Urothelium cell line (cell line): Measurements from ENCODE around the gene EDIL3.
A peak's percentile ranks its signal among the peaks of the same experiment; 100 is the strongest.

Experiments used
- DNase-seq: peaks from one replicate; pipeline ENCODE4 v3.0.0; 2011; ENCODE audit warnings: low spot score, mixed read lengths
- FAIRE-seq: peaks from 2 replicates; lab custom pipeline; 2011; peaks lifted over from hg19 to GRCh38; lab: Jason Lieb, UNC

Gene EDIL3

DNA sequence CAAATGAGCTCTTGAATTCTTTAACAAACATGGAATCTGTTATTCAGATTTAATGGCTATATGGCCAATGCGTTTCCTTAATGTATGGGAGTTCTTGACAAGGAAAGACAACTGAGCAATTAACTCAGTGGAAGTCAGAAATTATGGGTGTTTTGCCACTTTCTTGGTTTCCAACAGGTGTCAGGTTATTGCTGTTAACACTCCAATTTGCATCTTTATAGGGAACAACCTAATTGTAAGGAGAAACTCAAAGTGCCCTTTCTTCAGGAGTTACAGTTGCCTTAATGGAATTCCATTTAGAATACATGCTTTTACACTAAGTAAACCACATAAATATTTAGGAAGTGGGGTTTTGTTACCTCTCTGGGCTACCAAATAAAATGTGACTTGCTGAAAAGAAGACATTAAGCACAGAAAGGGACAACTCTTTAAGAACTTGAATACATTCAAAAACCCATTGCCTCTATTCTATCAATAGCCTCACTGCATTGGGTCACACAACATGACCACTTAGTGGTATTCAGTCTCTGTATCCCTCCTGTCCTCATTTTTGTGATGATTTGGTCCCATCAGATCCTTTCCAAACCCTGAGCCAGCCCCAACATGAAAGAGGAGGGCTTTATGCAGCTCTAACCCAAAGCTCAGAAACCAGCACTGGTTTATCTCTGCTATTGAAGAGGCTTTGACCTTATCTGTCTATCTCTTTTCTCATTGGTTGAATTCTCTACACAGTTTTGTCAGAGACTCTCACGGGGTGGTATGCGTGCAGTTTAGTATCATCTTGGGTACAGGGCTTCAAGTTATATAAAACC is 118.7 kb downstream of the EDIL3 start:
- no peak for FAIRE-seq
- DNase-seq, result no peak

DNA sequence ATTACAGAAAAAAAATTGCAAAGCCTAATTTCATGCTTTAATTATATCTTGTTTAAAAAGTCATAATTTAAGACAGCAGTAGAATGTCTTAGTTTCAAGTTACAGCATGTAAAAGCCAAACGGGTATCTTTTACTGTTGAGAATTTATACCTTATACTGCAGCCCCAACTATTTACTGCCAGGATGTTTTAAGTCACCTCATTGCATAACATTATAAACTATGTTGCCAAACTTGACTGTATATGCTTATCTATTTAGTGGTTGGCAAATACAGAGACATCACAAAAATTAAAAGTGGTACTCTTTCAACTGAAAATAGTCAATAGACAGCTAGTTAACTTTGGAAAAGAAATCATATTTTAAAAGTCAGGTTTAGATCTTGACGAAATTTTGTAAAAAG is 119.5 kb downstream of the EDIL3 start:
- no peak for FAIRE-seq
- no peak for DNase-seq

DNA sequence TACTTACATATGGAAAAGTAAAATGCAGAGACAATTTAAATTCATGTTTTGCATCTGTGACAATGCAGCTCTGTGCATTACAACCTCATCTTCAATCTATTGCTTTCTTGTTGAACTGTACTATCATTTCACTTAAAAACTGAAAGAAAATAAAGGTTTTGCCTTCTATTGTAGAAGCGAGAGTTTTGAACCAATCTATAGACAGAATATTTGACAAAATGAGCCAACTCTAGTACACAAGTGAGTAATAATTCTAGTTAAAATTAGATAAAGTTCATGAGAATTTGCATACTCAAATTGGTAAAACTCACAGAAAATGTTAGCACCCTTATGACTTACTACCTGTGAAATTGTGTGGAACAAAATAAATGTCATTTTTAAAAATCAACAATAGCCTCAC is 123.7 kb downstream of the EDIL3 start:
- no peak for FAIRE-seq
- no peak for DNase-seq

DNA sequence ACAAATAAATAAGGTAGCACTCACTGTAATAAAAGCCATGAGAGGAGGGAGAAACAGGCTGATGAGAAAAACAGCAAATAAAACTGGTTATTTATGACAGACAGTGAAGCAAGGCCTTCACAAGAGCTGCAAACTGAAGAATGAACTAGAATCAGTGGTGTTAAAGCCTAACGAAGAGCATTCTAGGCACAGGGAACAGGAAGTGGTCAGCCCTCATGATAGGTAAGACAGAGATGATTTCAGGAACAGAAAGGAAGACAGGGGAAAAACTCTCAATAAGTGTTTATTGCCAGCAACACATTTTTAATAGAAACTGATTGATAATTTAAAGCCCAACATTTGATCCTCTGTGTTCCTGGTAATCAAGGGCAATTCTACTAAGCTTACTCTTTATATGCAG is 124.5 kb downstream of the EDIL3 start:
- DNase-seq (no peak), FAIRE-seq (no peak)

DNA sequence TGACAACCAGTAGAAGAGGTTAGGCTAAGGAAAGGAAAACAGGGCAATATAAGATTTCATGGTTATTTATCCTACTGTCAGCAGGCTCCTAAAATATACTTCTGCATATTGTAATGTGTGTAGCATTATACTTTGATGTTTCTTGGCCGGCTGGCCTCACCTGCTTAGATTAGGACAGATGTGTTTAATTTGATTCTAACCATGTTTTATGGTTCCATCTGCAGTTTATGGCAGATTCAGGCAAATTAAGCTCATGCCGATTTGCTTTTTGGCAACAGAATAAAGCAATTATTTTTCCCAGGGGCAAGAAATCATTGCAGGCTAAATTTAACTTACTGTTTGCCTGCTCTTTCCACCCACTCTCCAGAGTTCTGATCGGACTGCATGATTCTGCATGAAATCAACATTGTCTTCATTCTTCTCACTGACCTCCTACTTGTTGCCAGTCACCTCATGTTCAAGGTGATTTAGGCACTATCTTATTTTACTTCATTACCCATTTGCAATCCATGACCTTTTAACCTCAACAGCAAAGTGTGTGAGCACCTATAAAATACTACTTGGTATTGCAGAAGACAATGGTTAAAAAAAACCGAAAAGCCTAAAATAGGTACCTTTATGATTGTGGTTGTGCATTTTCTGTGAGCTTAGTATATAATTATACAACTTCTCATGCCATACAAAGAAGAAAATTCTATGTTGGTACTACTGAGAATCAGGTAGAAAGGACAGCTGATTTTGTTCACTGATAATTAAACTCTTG is 125.2 kb downstream of the EDIL3 start:
- no peak for DNase-seq
- FAIRE-seq, result no peak

DNA sequence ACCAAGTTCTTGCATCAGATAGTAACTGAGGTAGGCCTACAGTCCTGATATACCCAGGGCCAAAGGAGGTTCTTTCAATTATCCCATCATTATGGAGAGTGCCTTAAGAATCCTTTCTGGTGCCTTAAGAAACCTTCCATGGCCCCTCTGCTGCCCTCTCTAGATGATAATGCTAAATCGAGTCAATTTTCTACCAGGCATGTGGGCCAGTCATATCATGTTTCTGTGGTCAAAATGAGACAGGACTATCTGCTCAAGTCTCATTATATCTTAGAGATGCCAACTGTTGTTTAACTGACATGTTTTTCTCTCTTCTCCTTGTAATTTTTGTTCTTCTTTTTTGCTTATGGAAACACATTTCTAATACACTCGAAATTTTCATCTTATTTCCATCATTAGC is 127.6 kb downstream of the EDIL3 start:
- DNase-seq, result no peak
- no peak for FAIRE-seq

DNA sequence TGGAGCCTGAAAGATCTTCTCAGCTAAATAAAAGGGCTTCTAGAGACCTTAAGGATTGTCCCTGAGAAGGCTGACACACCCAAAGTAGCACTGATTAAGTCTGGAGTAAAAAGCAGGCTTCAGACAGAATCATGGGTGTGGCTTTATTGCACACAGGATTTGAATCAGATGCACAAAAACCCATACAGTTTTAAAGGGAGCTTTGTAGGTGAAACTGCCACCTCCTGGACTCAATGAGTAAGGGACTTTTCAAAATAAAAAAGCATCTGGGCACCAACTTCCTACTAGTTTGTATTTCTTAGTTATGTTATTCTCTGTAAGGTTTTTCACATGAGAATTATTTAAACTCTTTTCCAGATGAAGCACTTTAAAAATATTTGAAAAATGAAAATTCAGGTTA is 129.4 kb downstream of the EDIL3 start:
- FAIRE-seq (no peak), DNase-seq (peak; percentile 21)

DNA sequence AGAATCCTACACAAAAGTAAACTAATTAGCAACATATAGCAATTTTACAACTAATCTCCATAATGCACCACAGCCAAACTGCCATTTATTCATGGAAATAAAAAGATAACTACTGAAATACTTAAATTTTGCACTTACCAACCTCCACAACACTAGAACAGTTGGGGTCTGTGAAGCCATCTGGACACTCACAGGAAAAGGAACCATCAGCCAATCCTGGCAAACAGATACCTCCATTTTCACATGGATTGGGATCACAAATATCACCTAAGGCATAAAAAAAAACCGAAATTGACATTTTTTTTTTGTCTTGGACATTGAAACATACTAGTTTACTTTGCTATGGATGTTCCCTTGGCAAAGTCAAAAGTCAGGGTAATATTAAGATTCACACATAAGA is 130.7 kb downstream of the EDIL3 start:
- FAIRE-seq (no peak), DNase-seq (no peak)

DNA sequence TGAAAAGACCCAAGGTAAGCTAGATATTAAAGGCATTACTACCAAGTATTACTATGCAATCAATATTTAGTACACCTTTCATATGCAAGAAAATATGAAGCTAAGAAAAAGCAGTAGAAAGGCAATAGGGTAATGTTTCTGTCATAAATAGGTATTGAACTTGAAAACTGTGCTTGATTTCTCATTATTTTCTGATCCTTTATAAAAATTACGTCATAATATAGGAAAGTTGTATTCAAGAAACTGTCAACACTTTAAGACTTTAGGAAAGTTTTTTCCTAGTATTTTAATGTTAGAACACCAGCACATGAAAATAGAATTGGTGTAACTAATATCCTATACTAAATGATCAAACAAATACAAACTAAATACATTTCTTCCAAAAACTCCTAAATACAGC is 133.2 kb downstream of the EDIL3 start:
- FAIRE-seq, result no peak
- DNase-seq, result no peak

DNA sequence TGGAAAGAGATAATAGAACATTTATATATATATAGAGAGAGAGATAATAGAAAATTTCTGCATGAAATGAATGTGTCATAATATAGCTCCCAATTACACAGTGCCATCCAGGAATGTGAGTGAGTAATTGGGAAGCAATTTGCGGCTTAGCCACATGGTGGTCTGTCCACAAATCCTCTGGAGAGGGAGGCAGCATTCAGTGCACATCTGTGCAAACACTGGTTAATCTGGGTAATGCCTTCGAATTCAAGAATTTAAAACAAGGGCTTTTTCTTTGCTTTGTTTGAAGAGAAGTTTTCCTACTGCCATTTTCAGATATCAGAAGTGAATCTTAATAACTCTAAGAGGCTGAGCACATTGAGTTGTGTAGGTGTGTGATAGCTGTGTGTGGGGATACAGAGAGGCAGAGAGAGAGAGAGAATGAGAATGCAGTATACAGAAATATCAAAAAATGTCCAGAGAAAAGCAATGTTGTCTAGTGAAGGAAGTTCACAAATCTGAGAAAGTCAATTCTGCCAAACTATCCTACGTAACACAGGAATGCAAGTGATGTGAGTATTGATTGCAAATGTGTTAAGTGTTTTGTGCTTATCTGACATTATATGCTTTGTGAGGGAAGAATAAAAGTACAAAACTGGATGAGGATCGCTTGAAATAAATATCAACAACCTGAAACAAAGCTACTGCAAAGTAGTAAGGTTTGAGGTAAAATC is 134.6 kb downstream of the EDIL3 start:
- peak; percentile 77 for FAIRE-seq
- peak; percentile 82 for DNase-seq

DNA sequence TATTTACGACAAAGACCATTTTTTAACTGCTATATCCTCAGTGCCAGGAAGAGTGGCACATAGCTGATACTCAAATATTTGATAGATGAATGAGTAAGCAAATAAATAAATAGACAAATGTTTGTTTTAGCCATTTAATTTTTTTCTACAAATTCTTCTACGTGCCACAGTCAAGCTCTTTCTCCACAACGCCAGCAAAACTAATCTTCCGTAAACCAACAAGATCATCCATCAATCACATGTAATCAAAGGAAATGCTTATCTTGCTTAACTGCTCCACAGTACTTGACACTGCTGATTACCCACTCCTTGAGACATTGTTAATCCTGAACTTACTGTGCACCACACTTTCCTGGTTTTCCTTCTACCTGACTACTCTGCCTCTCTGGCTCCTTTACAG is 136.7 kb downstream of the EDIL3 start:
- FAIRE-seq (no peak), DNase-seq (no peak)

DNA sequence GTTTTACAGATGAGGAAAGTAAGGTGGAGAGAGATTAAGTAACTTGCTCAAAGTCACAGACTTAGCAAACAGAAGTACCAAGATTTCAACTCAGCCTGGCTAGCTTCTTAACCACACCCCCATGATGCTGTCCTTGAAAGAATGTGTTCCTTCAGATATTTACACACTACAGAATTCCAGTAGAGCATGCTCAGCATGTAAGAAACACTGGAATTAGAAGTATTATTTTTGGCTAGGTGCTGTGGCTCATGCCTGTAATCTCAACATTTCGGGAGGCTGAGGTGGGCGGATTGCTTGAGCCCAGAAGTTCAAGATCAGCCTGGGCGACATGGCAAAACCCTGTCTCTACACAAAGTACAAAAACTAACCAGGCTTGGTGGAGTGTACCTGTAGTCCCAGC is 142.4 kb downstream of the EDIL3 start:
- no peak for DNase-seq
- no peak for FAIRE-seq

DNA sequence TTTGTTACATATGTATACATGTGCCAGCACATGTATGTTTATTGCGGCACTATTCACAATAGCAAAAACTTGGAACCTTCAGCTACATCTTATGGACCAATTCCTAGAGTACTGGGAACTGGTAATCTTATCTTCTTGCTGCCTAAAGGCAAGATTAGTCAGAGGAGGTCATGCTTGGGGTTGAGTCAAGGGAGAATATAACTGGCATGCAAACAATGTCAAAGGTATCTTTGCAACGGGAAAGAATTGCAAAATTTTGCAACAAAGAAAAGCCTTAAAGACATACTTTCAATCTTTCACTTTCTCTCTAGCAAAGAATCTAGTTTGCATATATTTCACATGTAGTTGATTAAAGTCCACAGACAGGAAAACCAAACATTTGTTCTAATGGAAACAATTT is 145.2 kb downstream of the EDIL3 start:
- FAIRE-seq (no peak), DNase-seq (no peak)

DNA sequence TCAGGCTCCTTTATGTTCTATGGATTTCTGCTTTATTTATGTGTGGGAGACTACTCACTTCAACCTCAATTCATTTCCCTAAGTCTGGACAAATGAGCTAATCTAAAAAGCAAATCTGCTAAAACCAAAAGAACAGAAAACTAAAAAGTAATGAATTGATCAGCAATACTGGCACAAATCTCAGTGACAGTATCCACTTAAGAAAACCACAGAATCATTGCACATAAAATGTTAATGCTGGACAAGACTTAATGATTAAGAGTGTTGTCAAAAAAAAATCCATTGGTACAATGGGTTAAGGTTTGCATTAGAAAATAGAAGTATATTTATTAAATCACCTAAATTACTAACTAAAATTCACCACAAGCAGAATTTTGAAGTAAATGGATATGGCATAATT is 147.6 kb downstream of the EDIL3 start:
- FAIRE-seq, result no peak
- no peak for DNase-seq

DNA sequence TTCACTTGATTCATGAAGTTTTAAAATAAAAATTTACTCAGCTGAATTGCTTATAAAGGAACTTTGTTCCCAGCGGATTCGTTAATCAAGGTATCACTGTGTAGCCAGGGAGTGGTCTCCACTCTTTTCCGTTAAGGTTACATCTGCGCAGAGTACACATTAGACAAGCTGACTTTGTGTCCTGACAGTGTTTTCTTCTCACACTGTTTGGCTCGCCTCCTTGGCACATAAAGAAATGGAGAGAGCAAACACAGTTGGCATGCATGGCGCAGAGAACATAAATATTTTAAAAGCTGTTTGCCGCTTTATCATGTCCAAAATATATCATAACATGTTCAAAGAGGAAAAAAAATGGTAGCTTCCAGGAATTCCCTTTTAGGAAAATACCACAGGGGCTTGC is 153.2 kb downstream of the EDIL3 start:
- no peak for DNase-seq
- no peak for FAIRE-seq

DNA sequence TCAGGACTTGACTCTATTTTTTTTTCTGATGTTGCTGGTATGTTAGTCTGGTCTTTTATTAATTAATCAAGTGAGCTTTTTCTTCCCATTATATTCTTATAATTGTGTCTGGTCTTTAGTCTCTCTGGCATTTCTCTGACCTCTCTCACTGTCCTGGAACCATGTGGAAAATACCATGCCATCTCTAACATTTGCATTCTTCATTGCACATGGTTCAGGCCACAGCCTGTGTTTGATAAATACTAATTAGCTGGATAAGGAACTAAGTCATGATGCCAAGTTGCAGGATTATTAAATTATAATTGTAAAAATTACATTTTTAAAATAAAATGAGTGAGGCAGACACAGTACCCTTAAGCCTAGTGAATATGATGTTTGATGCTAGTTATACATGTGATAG is 155.6 kb downstream of the EDIL3 start:
- DNase-seq, result no peak
- no peak for FAIRE-seq

DNA sequence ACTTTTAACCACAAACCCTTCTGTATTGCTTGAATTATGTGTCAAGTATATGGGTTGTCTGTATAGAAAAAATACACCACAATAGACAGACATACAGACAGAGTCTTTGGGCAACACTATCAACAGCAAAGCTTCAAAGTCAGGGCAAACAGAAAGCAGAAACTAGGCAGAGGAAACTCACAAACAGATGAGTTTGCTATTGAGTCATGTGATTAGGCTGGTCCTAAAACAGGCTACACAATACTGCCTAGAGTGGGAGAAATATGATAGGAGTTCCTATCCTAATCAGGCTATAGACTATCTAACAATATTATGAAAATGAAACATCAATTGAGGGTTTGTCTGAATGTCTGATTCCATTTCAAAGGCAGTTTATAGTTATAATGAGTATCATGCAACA is 156.4 kb downstream of the EDIL3 start:
- no peak for FAIRE-seq
- no peak for DNase-seq

DNA sequence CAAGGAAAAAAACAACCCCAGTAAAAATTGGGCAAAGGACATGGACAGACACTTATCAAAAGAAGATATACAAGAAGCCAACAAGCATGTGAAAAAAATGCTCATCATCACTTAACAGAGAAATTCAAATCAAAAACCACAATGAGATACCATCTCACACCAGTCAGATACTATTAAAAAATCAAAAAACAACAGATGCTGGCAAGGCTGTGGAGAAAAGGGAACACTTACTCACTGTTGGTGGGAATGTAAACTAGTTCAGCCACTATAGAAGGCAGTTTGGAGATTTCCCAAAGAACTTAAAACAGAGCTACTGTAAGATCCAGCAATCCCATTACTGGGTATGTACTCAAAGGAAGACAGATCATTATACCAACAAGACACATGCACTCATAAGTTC is 157.4 kb downstream of the EDIL3 start:
- FAIRE-seq, result no peak
- DNase-seq, result no peak

DNA sequence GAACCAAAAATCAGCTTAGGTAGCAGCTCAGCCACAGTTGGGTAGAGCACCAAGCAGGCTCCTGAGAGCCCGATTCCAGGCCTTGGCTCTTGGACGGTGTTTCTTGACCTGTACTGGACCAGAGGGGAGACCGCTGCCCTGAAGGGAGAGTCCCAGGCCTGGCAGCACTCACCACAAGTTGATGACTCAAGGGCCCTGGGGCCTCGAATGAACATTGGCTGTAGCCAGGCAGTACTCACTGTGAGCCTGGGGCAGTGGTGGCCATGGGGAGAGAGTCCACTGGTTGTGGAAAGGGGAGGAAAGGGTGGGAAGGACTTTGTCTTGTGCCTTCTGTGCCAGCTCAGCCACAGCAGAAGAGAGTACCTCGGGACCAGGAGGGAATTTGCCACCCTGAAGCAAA is 166.1 kb downstream of the EDIL3 start:
- no peak for DNase-seq
- no peak for FAIRE-seq

DNA sequence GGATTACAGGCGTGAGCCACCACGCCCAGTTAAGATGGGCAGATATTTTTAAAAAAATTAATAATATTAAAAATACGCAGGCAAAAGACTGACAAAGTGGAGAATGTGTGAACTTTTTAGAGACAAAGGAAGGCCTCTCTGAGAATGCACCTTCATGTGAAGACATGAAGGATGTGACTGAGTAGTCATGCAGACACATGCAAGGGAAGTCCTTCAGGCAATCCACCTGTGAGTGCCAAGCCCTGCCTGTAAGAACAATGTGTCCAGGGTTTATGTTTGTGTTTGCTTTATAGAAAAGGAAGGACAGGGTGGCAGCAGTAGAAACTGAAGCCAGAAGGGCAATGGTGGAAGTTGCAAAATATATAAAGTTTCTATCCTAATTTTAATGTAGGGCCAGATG is 169.2 kb downstream of the EDIL3 start:
- FAIRE-seq, result no peak
- DNase-seq, result no peak

DNA sequence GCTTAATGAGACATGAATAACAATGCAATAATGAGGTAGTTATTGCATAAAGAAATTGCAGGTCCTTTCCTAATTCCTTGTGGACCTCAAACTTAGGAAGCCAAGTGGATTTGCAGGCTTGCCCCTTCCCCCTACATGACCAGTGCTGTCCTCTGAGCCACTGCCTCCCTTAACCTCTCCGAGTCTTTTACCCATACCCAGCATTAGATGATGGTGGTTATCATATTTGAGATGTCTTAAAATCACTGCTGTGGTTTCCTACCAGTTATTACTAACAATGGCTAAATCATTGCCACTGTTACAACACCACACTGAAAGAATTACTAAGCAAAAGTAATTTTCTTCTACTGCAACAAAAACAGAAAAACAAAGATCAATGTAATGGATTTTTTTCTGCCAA is 170.8 kb downstream of the EDIL3 start:
- FAIRE-seq (no peak), DNase-seq (no peak)

DNA sequence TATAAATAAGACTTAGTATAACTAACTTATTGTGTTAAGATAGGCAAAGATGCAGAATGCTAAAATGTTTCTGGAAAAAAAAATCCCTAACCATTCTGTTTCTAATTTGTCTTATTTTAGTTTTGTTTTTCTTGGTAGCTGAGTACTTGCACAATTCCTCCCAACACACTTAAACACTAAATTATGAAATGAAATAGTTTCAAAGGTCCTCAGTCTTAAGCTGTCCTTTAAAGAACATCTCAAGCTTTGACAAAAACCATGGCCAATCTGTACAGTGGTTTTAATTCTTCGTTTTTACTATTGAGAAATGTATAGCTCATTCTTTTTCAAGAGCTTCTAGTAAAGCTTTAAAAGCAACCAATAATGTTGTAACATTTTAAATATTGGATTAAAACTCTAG is 171.5 kb downstream of the EDIL3 start:
- FAIRE-seq (no peak), DNase-seq (no peak)
